ENCODE data around the gene CACNA1E. TPM values are rescaled to one million over a fixed set of nuclear protein-coding genes. Genes with fewer than 3 reads are reported as not detected.

CACNA1E gene
- total and polyA plus RNA-seq, 2 donors (not counting 1 experiment from before 2014, with no cell fraction given): 0.37 to 0.40 TPM

- TF ChIP-seq EZH2 (IDR thresholded peaks at IDR 0.05; ENCODE audit: borderline replicate concordance, insufficient read depth, low read depth, low read length, poor library complexity, severe bottlenecking) (no peak), CTCF (IDR thresholded peaks at IDR 0.05) (no peak)
- H3K4me1 Mint-ChIP-seq: no peaks in the 10 kb centered on the region
Observed at GRCh38 chr1:181743878-181744312, 260.6 kb downstream of the CACNA1E start.

GRCh38 chr1:181746224-181746623, 262.9 kb downstream of the CACNA1E start:
- Histone ChIP-seq H3K4me1 (ENCODE audit: control insufficient read depth in 2 of 2, insufficient read depth in 2 of 2, low read length in 2 of 2) (no peaks in the 10 kb centered on the region), H3K27me3 (replicated peaks in 1 of 4; ENCODE audit: control extremely low read depth in 1 of 4, control insufficient read depth in 3 of 4, insufficient read depth in 4 of 4, low read length in 3 of 4) (no peaks in the 10 kb centered on the region), H3K9me3 (ENCODE audit: control extremely low read depth in 1 of 3, control insufficient read depth in 2 of 3, insufficient read depth in 1 of 3, low read length in 2 of 3) (no peaks in the 10 kb centered on the region), H2AFZ (ENCODE audit: insufficient read depth, low read depth, low read length, poor library complexity, severe bottlenecking) (no peak overlapping the region), H3K9ac (ENCODE audit: low read length) (no peak overlapping the region), H3K36me3 (replicated peaks in 1 of 2; ENCODE audit: control extremely low read depth in 1 of 2, control insufficient read depth in 1 of 2, extremely low read depth in 1 of 2, insufficient read depth in 2 of 2, low read length in 1 of 2) (no peaks in the 10 kb centered on the region), H3K27ac (ENCODE audit: low read length in 2 of 2) (no peak overlapping the region), H4K20me1 (ENCODE audit: control insufficient read depth, insufficient read depth, low read length, poor library complexity, severe bottlenecking) (no peaks in the 10 kb centered on the region), H3K4me2 (replicated peaks; ENCODE audit: low read depth, low read length, poor library complexity, severe bottlenecking) (no peak overlapping the region), H3K79me2 (ENCODE audit: control insufficient read depth, insufficient read depth, low read length) (no peaks in the 10 kb centered on the region), H3K4me3 (ENCODE audit: control extremely low read depth in 1 of 5, extremely low read depth in 1 of 5, insufficient read depth in 1 of 5, low read depth in 2 of 5, low read length in 4 of 5) (no peak overlapping the region)
- CTCF ChIA-PET: no interaction called here
- Mint-ChIP-seq H3K4me1 (no peaks in the 10 kb centered on the region), H3K4me3 (no peak overlapping the region), H3K27ac (no peak overlapping the region), H3K27me3 (peaks cover 6% of the 10 kb centered on the region), H3K9me3 (ENCODE audit: insufficient read depth) (no peaks in the 10 kb centered on the region)
- intact Hi-C loops (cut with micrococcal nuclease): no loop called here
- WGBS (ENCODE audit: insufficient coverage): no CpG with 5 or more reads among the region's 2 CpGs
- DNase-seq (no peak), ATAC-seq (ENCODE audit: low read depth) (no peak)
- no peak for TF ChIP-seq CTCF (IDR thresholded peaks at IDR 0.05)
- no peak for TF ChIP-seq EZH2 (IDR thresholded peaks at IDR 0.05; ENCODE audit: borderline replicate concordance, insufficient read depth, low read depth, low read length, poor library complexity, severe bottlenecking)
- POLR2A ChIA-PET: no interaction called here

More at GRCh38 chr1:181743878-181744312, 260.6 kb downstream of the CACNA1E start:
- Mint-ChIP-seq H3K27me3 (peaks cover 6% of the 10 kb centered on the region), H3K27ac (no peak overlapping the region), H3K4me3 (no peak overlapping the region), H3K9me3 (ENCODE audit: insufficient read depth) (no peaks in the 10 kb centered on the region)
- no peak for DNase-seq
- H3K27ac ChIP-seq (ENCODE audit: low read length in 2 of 2): no peak overlapping the region
- POLR2A ChIA-PET: no interaction called here
- H4K20me1 ChIP-seq (ENCODE audit: control insufficient read depth, insufficient read depth, low read length, poor library complexity, severe bottlenecking): no peaks in the 10 kb centered on the region
- H3K36me3 ChIP-seq (replicated peaks in 1 of 2; ENCODE audit: control extremely low read depth in 1 of 2, control insufficient read depth in 1 of 2, extremely low read depth in 1 of 2, insufficient read depth in 2 of 2, low read length in 1 of 2): no peaks in the 10 kb centered on the region
- H3K4me1 ChIP-seq (ENCODE audit: control insufficient read depth in 2 of 2, insufficient read depth in 2 of 2, low read length in 2 of 2): no peaks in the 10 kb centered on the region
- WGBS (ENCODE audit: insufficient coverage): 82% methylated on average over 4 of the region's 6 CpGs
- CTCF ChIA-PET: no interaction called here
- H3K79me2 ChIP-seq (ENCODE audit: control insufficient read depth, insufficient read depth, low read length): no peaks in the 10 kb centered on the region
- no peak overlapping the region for H3K9ac ChIP-seq (ENCODE audit: low read length)
- no peak overlapping the region for H3K4me2 ChIP-seq (replicated peaks; ENCODE audit: low read depth, low read length, poor library complexity, severe bottlenecking)
- intact Hi-C loops (cut with micrococcal nuclease): no loop called here
- no peak overlapping the region for H2AFZ ChIP-seq (ENCODE audit: insufficient read depth, low read depth, low read length, poor library complexity, severe bottlenecking)
- no peak overlapping the region for H3K4me3 ChIP-seq (ENCODE audit: control extremely low read depth in 1 of 5, extremely low read depth in 1 of 5, insufficient read depth in 1 of 5, low read depth in 2 of 5, low read length in 4 of 5)
- no peak for ATAC-seq (ENCODE audit: low read depth)
- no peaks in the 10 kb centered on the region for H3K27me3 ChIP-seq (replicated peaks in 1 of 4; ENCODE audit: control extremely low read depth in 1 of 4, control insufficient read depth in 3 of 4, insufficient read depth in 4 of 4, low read length in 3 of 4)
- no peaks in the 10 kb centered on the region for H3K9me3 ChIP-seq (ENCODE audit: control extremely low read depth in 1 of 3, control insufficient read depth in 2 of 3, insufficient read depth in 1 of 3, low read length in 2 of 3)
